Vagina (tissue), 2 donors: Measurements from ENCODE around the gene ERBIN.

Experiments
- POLR2A ChIP-seq, 2 donors: fragments of 450-650 bp; IDR thresholded peaks; one replicate each; pipeline ENCODE4 v1.6.1; 2017; ENCODE audit warnings: antibody characterized with exemption in 2 of 2, mild to moderate bottlenecking in 2 of 2, moderate library complexity in 2 of 2
- POLR2AphosphoS5 ChIP-seq, 2 donors: sonication (generic); formaldehyde crosslinking; IDR thresholded peaks; one replicate each; pipeline ENCODE4 v1.9.0; 2017; ENCODE audit warnings: antibody characterized with exemption in 2 of 2, mild to moderate bottlenecking in 2 of 2, low read depth in 1 of 2; ENCODE audit not compliant: insufficient read depth in 1 of 2
- TF ChIP-seq, protein P1 (sequence below), 3 experiments: fragments of 450-650 bp in 2 of 3; fragments of 200-600 bp in 1 of 3; sonication (generic) in 1 of 3; IDR thresholded peaks; one replicate each; pipeline ENCODE4 v1.5.1; 2017 to 2019; ENCODE audit warnings: antibody characterized with exemption in 3 of 3, mild to moderate bottlenecking in 2 of 3, moderate library complexity in 2 of 3

DNA sequence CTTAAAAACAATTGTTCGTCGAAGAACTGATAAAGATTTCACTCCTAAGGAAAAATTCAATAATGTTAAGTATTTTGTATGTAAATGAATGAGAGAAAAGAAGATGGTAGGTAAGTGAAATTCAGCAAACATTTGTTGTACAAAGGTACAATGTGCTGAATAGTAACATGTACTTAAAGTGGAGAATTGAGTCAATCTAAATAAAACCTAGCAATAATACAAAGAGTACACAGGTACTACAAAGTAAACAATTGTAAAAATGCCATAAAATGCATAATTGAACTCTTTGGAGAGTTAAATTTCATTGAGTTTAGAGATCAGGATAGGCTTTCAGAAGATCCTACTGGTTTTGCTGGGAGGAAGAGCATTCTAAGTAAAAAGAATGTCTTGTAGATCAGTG lies 82.9 kb downstream of the ERBIN start:
- TF ChIP-seq POLR2A (IDR thresholded peaks at IDR 0.05) (no peak), POLR2AphosphoS5 (IDR thresholded peaks at IDR 0.05; ENCODE audit: insufficient read depth in 1 of 2, low read depth in 1 of 2) (no peak)
- TF ChIP-seq, protein P1, sequence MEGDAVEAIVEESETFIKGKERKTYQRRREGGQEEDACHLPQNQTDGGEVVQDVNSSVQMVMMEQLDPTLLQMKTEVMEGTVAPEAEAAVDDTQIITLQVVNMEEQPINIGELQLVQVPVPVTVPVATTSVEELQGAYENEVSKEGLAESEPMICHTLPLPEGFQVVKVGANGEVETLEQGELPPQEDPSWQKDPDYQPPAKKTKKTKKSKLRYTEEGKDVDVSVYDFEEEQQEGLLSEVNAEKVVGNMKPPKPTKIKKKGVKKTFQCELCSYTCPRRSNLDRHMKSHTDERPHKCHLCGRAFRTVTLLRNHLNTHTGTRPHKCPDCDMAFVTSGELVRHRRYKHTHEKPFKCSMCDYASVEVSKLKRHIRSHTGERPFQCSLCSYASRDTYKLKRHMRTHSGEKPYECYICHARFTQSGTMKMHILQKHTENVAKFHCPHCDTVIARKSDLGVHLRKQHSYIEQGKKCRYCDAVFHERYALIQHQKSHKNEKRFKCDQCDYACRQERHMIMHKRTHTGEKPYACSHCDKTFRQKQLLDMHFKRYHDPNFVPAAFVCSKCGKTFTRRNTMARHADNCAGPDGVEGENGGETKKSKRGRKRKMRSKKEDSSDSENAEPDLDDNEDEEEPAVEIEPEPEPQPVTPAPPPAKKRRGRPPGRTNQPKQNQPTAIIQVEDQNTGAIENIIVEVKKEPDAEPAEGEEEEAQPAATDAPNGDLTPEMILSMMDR (IDR thresholded peaks at IDR 0.05): no peak
